ENCODE measurements around the gene IFIT3. TPM values are rescaled to one million over a fixed set of nuclear protein-coding genes. Genes with fewer than 3 reads are reported as not detected.

IFIT3 gene
- total and polyA plus RNA-seq, 8 donors, result 2.3 to 11.6 (median 3.9) TPM

DNA sequence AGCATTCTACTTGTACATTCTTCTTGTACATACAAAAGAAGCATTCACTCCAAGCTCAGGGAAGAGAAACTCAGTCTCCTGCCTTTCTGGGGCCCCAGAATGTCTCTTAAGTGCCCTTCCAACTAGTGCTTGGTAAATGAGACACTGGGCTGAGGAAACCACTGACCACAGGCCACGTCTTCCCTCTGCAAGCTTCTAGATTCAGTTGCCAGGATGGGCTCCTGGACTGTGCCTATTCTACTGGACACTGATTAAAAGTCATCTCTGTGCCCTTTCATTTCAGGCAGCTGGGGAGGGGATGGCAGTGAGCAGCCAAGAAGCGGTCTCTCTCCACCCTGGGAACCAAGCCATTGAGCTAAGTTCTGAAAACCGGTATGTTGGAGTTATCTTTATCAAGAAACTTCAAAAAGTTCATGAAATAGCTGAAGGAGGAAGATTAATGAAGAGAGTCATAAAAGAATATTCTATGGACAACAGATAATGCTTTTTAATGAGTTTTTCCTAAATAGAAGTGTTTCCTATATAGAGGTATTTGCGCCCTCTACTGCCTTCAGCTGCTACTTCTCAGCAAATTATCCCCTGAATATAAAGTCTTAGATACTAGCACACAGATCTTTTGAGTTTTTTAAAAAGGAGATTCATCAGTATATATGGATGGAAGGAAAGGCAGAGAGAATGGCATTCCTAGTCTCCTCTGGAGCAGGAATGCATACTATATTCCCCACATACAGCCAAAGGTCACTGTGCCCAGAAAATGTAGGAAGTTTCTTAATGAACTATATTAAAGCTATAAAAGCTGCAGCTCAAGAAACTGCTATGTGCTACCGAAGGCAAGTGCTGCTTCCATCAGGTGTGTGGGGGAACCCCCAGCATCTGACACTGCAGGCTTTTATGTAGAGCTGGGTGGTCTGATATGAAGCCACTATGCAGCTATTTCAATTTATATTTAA, 41.6 kb downstream of the IFIT3 start:
- peak in 2 of 4 donors; percentile 15 to 22 for ATAC-seq
- TF ChIP-seq, protein P1, sequence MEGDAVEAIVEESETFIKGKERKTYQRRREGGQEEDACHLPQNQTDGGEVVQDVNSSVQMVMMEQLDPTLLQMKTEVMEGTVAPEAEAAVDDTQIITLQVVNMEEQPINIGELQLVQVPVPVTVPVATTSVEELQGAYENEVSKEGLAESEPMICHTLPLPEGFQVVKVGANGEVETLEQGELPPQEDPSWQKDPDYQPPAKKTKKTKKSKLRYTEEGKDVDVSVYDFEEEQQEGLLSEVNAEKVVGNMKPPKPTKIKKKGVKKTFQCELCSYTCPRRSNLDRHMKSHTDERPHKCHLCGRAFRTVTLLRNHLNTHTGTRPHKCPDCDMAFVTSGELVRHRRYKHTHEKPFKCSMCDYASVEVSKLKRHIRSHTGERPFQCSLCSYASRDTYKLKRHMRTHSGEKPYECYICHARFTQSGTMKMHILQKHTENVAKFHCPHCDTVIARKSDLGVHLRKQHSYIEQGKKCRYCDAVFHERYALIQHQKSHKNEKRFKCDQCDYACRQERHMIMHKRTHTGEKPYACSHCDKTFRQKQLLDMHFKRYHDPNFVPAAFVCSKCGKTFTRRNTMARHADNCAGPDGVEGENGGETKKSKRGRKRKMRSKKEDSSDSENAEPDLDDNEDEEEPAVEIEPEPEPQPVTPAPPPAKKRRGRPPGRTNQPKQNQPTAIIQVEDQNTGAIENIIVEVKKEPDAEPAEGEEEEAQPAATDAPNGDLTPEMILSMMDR (IDR thresholded peaks at IDR 0.05), result no peak
- 68 to 70% methylated on average over 5 of the region's 5 CpGs for WGBS, 2 donors
- no peaks in the 10 kb centered on the region for H3K36me3 ChIP-seq
- peaks cover 9 to 23% (median 11%) of the 10 kb centered on the region in 3 donors for H3K4me1 ChIP-seq
- H3K27me3 ChIP-seq, result no peaks in the 10 kb centered on the region
- no peak overlapping the region for H3K4me3 ChIP-seq
- H3K27ac ChIP-seq, result no peak overlapping the region
- no peak for DNase-seq
- intact Hi-C loops (cut with DNase I), result no loop called here
- no peaks in the 10 kb centered on the region for H3K9me3 ChIP-seq
- FAIRE-seq, result no peak

DNA sequence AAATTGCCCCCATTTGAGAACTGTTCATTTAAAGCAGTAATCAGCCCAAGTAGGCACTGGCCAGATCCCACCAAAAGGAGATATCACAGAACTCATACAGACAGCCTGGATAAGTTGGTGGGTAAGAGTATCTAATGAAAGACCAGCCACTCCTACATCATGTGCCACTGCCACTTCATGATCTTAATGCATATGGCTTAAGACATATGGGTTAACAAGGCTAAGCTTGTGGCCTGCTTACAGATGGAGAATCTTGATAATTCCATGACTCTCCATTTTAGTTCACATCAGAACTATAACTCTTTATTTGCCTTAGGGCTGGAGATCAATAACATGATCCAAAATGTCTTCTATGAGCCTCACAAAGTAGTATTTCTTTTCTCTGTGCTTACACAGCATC, 43.3 kb downstream of the IFIT3 start:
- H3K4me3 ChIP-seq, result no peak overlapping the region
- H3K27me3 ChIP-seq, result no peaks in the 10 kb centered on the region
- H3K36me3 ChIP-seq, result no peaks in the 10 kb centered on the region
- no peaks in the 10 kb centered on the region for H3K9me3 ChIP-seq
- peaks cover 21 to 38% (median 24%) of the 10 kb centered on the region in 3 donors for H3K4me1 ChIP-seq
- no peak for DNase-seq
- intact Hi-C loops (cut with DNase I), result no loop called here
- no peak for ATAC-seq
- FAIRE-seq, result no peak
- no peak overlapping the region for H3K27ac ChIP-seq
- TF ChIP-seq, protein P1 (IDR thresholded peaks at IDR 0.05), result no peak

DNA sequence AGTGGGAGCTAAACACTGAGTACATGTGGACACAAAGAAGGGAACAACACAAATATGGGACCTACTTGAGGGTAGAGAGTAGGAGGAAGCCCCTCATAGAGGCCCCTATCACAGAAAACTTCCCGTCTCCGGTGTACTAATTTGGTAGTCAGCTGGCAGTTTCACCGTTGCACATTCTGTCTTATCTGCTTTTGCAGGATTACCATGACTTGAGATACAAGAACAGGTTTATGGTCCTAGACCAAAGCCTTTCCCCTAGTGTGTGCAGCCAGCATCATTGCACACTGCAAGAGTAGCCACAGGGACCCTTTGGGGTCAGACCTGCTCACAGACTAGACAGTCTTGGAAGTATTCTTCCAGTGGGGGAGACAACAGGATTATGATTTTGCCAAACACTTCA, 44.2 kb downstream of the IFIT3 start:
- H3K4me1 ChIP-seq, result peaks cover 21 to 38% (median 24%) of the 10 kb centered on the region in 3 donors
- H3K9me3 ChIP-seq, result no peaks in the 10 kb centered on the region
- intact Hi-C loops (cut with DNase I), result no loop called here
- no peak overlapping the region for H3K4me3 ChIP-seq
- TF ChIP-seq, protein P1 (IDR thresholded peaks at IDR 0.05), result no peak
- no peaks in the 10 kb centered on the region for H3K36me3 ChIP-seq
- no peak overlapping the region for H3K27ac ChIP-seq
- WGBS, 2 donors, result 80 to 82% methylated on average over 3 of the region's 3 CpGs
- FAIRE-seq (no peak), DNase-seq (no peak), ATAC-seq (no peak)
- H3K27me3 ChIP-seq, result no peaks in the 10 kb centered on the region

DNA sequence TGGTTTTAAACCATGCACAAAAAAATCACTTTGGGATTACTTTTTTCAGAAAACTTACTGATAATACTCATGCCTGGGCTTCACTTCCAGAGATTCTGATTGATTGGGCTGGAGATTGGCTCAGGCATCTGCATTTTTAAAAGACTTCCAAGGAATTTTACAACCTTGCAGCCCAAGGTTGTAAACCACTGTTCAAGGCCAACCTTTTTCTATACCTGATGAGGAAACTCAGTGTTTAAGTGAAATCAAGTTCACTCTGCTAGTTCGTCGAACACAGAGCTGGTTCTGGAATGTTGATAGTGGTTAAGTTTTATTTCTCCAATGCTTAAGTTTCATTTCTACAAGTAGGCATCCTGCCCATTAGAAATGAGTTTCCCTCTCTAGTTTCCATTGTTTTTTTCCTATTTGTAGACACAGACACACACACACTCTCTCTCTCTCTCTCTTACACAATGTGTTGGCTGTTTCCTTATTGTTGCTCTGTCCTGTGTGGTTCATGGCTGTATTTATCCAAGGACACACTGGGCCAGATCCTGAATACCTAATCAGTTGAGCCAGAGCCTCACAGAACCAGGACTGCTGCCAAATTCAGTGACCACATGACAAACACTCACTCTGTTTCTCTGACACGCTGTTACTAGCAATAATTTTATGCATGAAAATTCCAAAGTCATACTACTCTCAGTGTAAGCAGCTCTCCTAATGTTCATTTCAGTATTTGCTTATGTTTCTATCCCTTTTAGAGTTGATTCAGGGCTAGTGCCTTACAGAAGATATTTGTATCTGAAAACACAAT, 46.3 kb downstream of the IFIT3 start:
- intact Hi-C loops (cut with DNase I), result no loop called here
- 4 to 8% methylated on average over 3 of the region's 3 CpGs for WGBS, 2 donors
- FAIRE-seq, result peak; percentile 77
- Histone ChIP-seq H3K4me3 (peak overlapping the region in 1 of 4 donors; percentile 5), H3K27me3 (no peaks in the 10 kb centered on the region), H3K9me3 (no peaks in the 10 kb centered on the region), H3K27ac (peak overlapping the region; percentile 40 to 92 (median 77)), H3K36me3 (no peaks in the 10 kb centered on the region), H3K4me1 (peaks cover 21 to 31% (median 24%) of the 10 kb centered on the region in 3 donors)
- peak; percentile 94 to 98 (median 98) for ATAC-seq
- TF ChIP-seq, protein P1 (IDR thresholded peaks at IDR 0.05), result no peak
- DNase-seq, result peak in 5 of 6 donors; percentile 82 to 93 (median 92)
